ENCODE results near the gene KDM4E.

DNA sequence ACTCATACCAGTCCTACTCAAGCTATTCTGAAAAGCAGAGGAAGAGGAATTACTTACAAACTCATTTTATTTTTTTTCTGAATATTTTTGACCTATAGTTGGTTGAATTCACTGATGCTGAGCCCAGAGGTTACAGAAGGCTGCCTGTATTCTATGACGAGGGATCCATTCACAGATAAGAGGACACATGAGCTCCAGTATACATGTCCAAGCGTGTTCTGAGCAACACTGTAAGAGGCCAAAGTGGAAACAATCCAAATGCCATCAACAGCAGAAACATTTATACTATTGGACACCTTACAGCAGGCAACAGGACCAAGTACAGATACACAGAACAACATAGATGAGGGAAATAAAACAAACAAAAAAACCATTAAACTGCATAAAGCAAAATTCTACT is 10.3 kb downstream of the KDM4E start:
- TF ChIP-seq CTCF (IDR thresholded peaks at IDR 0.05), result no peak
- TF ChIP-seq POLR2A (IDR thresholded peaks at IDR 0.05), result no peak

Data from uterus (tissue), 2 donors.